Hepatocyte (in vitro differentiated cells): ENCODE results near the gene IL24.

Experiments
- CTCF ChIP-seq: fragments of 200-600 bp; sonication (generic); IDR thresholded peaks from 2 replicates; pipeline ENCODE4 v1.5.1; 2016; ENCODE audit warnings: antibody characterized with exemption, mild to moderate bottlenecking; ENCODE audit not compliant: poor library complexity
- EZH2 ChIP-seq: fragments of 200-600 bp; sonication (generic); IDR thresholded peaks from 2 replicates; pipeline ENCODE4 v1.6.1; 2016; ENCODE audit warnings: antibody characterized with exemption, mild to moderate bottlenecking, borderline replicate concordance

- TF ChIP-seq CTCF (peak; percentile 13), EZH2 (no peak)
Observed at GRCh38 chr1:206856674-206857464, 40.4 kb upstream of the IL24 start.
